Measurements from ENCODE around the gene FBXO24.

Gene FBXO24

GRCh38 chr7:100623951-100624824 is 38.1 kb downstream of the FBXO24 start:
- no peaks in the 10 kb centered on the region for H3F3A ChIP-seq (ENCODE audit: low read depth)
- H3K4me2 ChIP-seq (ENCODE audit: low read depth, low read length, poor library complexity, severe bottlenecking) = no peak overlapping the region
- H2AFZ ChIP-seq (ENCODE audit: low read length) = no peak overlapping the region
- no peaks in the 10 kb centered on the region for H3K9me2 ChIP-seq (replicated peaks; ENCODE audit: low read depth, low read length)
- H3K9ac ChIP-seq (ENCODE audit: low read depth, low read length, poor library complexity, severe bottlenecking) = no peak overlapping the region
- no peaks in the 10 kb centered on the region for H4K20me1 ChIP-seq (ENCODE audit: insufficient read depth, low read length, poor library complexity, severe bottlenecking)
- no peaks in the 10 kb centered on the region for H3K36me3 ChIP-seq (ENCODE audit: insufficient read depth, low read length)
- no peaks in the 10 kb centered on the region for H3K27me3 ChIP-seq (ENCODE audit: insufficient read depth, low read length, poor library complexity, severe bottlenecking)
- H3K4me3 ChIP-seq (ENCODE audit: low read length, poor library complexity, severe bottlenecking) = no peak overlapping the region
- peaks cover 8% of the 10 kb centered on the region; the same call in 1 of the 2 replicates for H3K79me2 ChIP-seq (ENCODE audit: insufficient read depth, low read length)
- H3K9me3 ChIP-seq (ENCODE audit: insufficient read depth, low read depth, low read length) = no peaks in the 10 kb centered on the region
- TF ChIP-seq CTCF (conservative IDR thresholded peaks at IDR 0.05; ENCODE audit: low read length) (no peak), EZH2phosphoT487 (IDR thresholded peaks at IDR 0.05; ENCODE audit: borderline replicate concordance) (no peak)
- peaks cover 13% of the 10 kb centered on the region for H3K4me1 ChIP-seq (ENCODE audit: insufficient read depth, low read length, poor library complexity, severe bottlenecking)

- Histone ChIP-seq H3K9me2 (replicated peaks; ENCODE audit: low read depth, low read length) (no peaks in the 10 kb centered on the region), H3K27me3 (ENCODE audit: insufficient read depth, low read length, poor library complexity, severe bottlenecking) (no peaks in the 10 kb centered on the region), H3K9ac (ENCODE audit: low read depth, low read length, poor library complexity, severe bottlenecking) (no peak overlapping the region), H3K4me2 (ENCODE audit: low read depth, low read length, poor library complexity, severe bottlenecking) (peak overlapping the region; percentile 94), H3K36me3 (ENCODE audit: insufficient read depth, low read length) (no peaks in the 10 kb centered on the region), H3K79me2 (ENCODE audit: insufficient read depth, low read length) (peaks cover 8% of the 10 kb centered on the region; the same call in 1 of the 2 replicates), H4K20me1 (ENCODE audit: insufficient read depth, low read length, poor library complexity, severe bottlenecking) (no peaks in the 10 kb centered on the region), H3K4me3 (ENCODE audit: low read length, poor library complexity, severe bottlenecking) (peak overlapping the region; percentile 80), H3K4me1 (ENCODE audit: insufficient read depth, low read length, poor library complexity, severe bottlenecking) (peaks cover 16% of the 10 kb centered on the region), H2AFZ (ENCODE audit: low read length) (peak overlapping the region; percentile 68; the same call in 1 of the 2 replicates), H3F3A (ENCODE audit: low read depth) (no peaks in the 10 kb centered on the region; the same call in 1 of the 2 replicates), H3K9me3 (ENCODE audit: insufficient read depth, low read depth, low read length) (no peaks in the 10 kb centered on the region)
- no peak for TF ChIP-seq CTCF (conservative IDR thresholded peaks at IDR 0.05; ENCODE audit: low read length)
- TF ChIP-seq EZH2phosphoT487 (IDR thresholded peaks at IDR 0.05; ENCODE audit: borderline replicate concordance) = no peak
Measured at GRCh38 chr7:100626055-100626454, 39.9 kb downstream of the FBXO24 start.

GRCh38 chr7:100626530-100627237 is 40.6 kb downstream of the FBXO24 start:
- Histone ChIP-seq H3K27me3 (ENCODE audit: insufficient read depth, low read length, poor library complexity, severe bottlenecking) (no peaks in the 10 kb centered on the region), H3K9ac (ENCODE audit: low read depth, low read length, poor library complexity, severe bottlenecking) (peak overlapping the region; percentile 77), H3K9me3 (ENCODE audit: insufficient read depth, low read depth, low read length) (no peaks in the 10 kb centered on the region), H4K20me1 (ENCODE audit: insufficient read depth, low read length, poor library complexity, severe bottlenecking) (no peaks in the 10 kb centered on the region), H3K4me1 (ENCODE audit: insufficient read depth, low read length, poor library complexity, severe bottlenecking) (peaks cover 16% of the 10 kb centered on the region), H3K36me3 (ENCODE audit: insufficient read depth, low read length) (no peaks in the 10 kb centered on the region), H3K4me3 (ENCODE audit: low read length, poor library complexity, severe bottlenecking) (peak overlapping the region; percentile 80), H3K4me2 (ENCODE audit: low read depth, low read length, poor library complexity, severe bottlenecking) (peak overlapping the region; percentile 94), H3K9me2 (replicated peaks; ENCODE audit: low read depth, low read length) (no peaks in the 10 kb centered on the region), H3K79me2 (ENCODE audit: insufficient read depth, low read length) (peaks cover 8% of the 10 kb centered on the region; the same call in 1 of the 2 replicates), H3F3A (ENCODE audit: low read depth) (no peaks in the 10 kb centered on the region; the same call in 1 of the 2 replicates), H2AFZ (ENCODE audit: low read length) (peak overlapping the region; percentile 69)
- TF ChIP-seq EZH2phosphoT487 (IDR thresholded peaks at IDR 0.05; ENCODE audit: borderline replicate concordance) (no peak), CTCF (conservative IDR thresholded peaks at IDR 0.05; ENCODE audit: low read length) (no peak)

All from Loucy (cell line).